HCT116 (cell line): Measurements from ENCODE around the gene EYA2. TPM values are rescaled to one million over a fixed set of nuclear protein-coding genes. Genes with fewer than 3 reads are reported as not detected.

ENCODE experiments used
- ATAC-seq: fragments of 200-7000 bp; cut with Tn5 transposase; 2 replicates; pipeline ENCODE4 v1.9.1; 2020; ENCODE audit warnings: mild to moderate bottlenecking, moderate library complexity
- BruUV-seq: library from RNA; stranded (reverse); fragments of 400-500 nt; replicated peaks from 2 replicates; lab custom pipeline; 2021; lab: Mats Ljungman, UMichigan
- CTCF ChIA-PET: fragments of 300-600 bp; sonication (Branson Sonifier 250); formaldehyde crosslinking; loops from one replicate; lab custom pipeline; 2021; ENCODE audit warnings: antibody characterized with exemption; lab: Charles Lee
- POLR2A ChIA-PET: fragments of 300-600, 350-600 bp; sonication (Branson Sonifier 250); formaldehyde crosslinking; loops from one replicate; lab custom pipeline; 2021; ENCODE audit warnings: antibody characterized with exemption; lab: Charles Lee
- RAD21 ChIA-PET, 2 experiments: fragments of 300-600 bp; sonication (Branson Sonifier 250); formaldehyde crosslinking; loops; one replicate each; lab custom pipeline; 2023; ENCODE audit warnings: low total read pairs in 2 of 2; ENCODE audit not compliant: uncharacterized antibody in 2 of 2, unreplicated experiment in 2 of 2, low non-redundant PET in 1 of 2; lab: Charles Lee
- DNase-seq: peaks from one replicate; pipeline ENCODE4 v3.0.0-alpha.2; 2010; ENCODE audit warnings: low read depth, low spot score
- H2AFZ ChIP-seq: fragments of 200-600 bp; shearing (Covaris generic), sonication (generic); 2 replicates; pipeline ENCODE4 v1.6.1; 2017; ENCODE audit warnings: low read depth, mixed run types, mixed read lengths, antibody characterized with exemption, low read length; ENCODE audit not compliant: poor library complexity, severe bottlenecking
- H3K27ac ChIP-seq: 2 replicates; pipeline ENCODE4 v1.5.1; 2012; ENCODE audit warnings: low read depth, low read length
- H3K27me3 ChIP-seq: fragments of 200-600 bp; sonication (generic); 2 replicates; pipeline ENCODE4 v1.6.1; 2016; ENCODE audit warnings: mixed run types, low read length, mixed read lengths; ENCODE audit not compliant: insufficient read depth
- H3K36me3 ChIP-seq, 2 experiments: fragments of 200-500 bp in 1 of 2; fragments of 200-600 bp in 1 of 2; sonication (Bioruptor generic) in 1 of 2; sonication (generic) in 1 of 2; 2 replicates each; pipeline versions ENCODE4 v1.5.1 to v1.6.1; 2014 to 2016; ENCODE audit warnings: low read length in 2 of 2, inconsistent platforms in 1 of 2, mixed read lengths in 1 of 2, mixed run types in 1 of 2; ENCODE audit not compliant: insufficient read depth in 2 of 2, control insufficient read depth in 1 of 2
- H3K4me1 ChIP-seq, 2 experiments: fragments of 200-600 bp in 1 of 2; sonication (generic) in 1 of 2; 2 replicates each; pipeline versions ENCODE4 v1.5.1 to v1.6.1; 2012 to 2017; ENCODE audit warnings: low read length in 2 of 2, inconsistent platforms in 1 of 2, mild to moderate bottlenecking in 1 of 2, mixed read lengths in 1 of 2, mixed run types in 1 of 2, moderate library complexity in 1 of 2; ENCODE audit not compliant: insufficient read depth in 2 of 2, control insufficient read depth in 1 of 2
- H3K4me2 ChIP-seq: fragments of 200-600 bp; sonication (generic); 2 replicates; pipeline ENCODE4 v1.6.1; 2017; ENCODE audit warnings: mixed run types, low read length, mixed read lengths
- H3K4me3 ChIP-seq, 2 experiments: fragments of 200-600 bp in 1 of 2; sonication (generic) in 1 of 2; replicated peaks in 1 of 2; 2 replicates each; pipeline ENCODE4 v1.5.1; 2011 to 2016; ENCODE audit warnings: low read length in 2 of 2, control low read depth in 1 of 2, low read depth in 1 of 2, mild to moderate bottlenecking in 1 of 2, mixed read lengths in 1 of 2, mixed run types in 1 of 2
- H3K79me2 ChIP-seq: fragments of 200-600 bp; sonication (generic); 2 replicates; pipeline ENCODE4 v1.6.1; 2017; ENCODE audit warnings: mild to moderate bottlenecking, mixed run types, low read length, moderate library complexity, mixed read lengths; ENCODE audit not compliant: insufficient read depth
- H3K9ac ChIP-seq: fragments of 200-600 bp; sonication (generic); 2 replicates; pipeline ENCODE4 v1.6.1; 2016; ENCODE audit warnings: low read length, mixed read lengths
- H3K9me2 ChIP-seq: fragments of 200-600 bp; sonication (generic), shearing (Covaris generic); 2 replicates; pipeline ENCODE4 v1.6.1; 2017; ENCODE audit warnings: mixed run types, mild to moderate bottlenecking, moderate library complexity; ENCODE audit not compliant: insufficient read depth
- H3K9me3 ChIP-seq, 2 experiments: fragments of 200-500 bp in 1 of 2; fragments of 200-600 bp in 1 of 2; sonication (Bioruptor generic) in 1 of 2; sonication (generic) in 1 of 2; 2 replicates each; pipeline ENCODE4 v1.6.1; 2014 to 2017; ENCODE audit warnings: low read length in 2 of 2, mixed read lengths in 2 of 2, inconsistent platforms in 1 of 2, low read depth in 1 of 2, mild to moderate bottlenecking in 1 of 2, mixed run types in 1 of 2, moderate library complexity in 1 of 2; ENCODE audit not compliant: control insufficient read depth in 1 of 2, insufficient read depth in 1 of 2
- H4K20me1 ChIP-seq: fragments of 200-600 bp; sonication (generic), shearing (Covaris generic); 2 replicates; pipeline ENCODE4 v1.6.1; 2017; ENCODE audit warnings: mixed run types, mild to moderate bottlenecking, moderate library complexity; ENCODE audit not compliant: insufficient read depth
- RAD21 ChIP-seq: IDR thresholded peaks from 2 replicates; pipeline ENCODE4 v1.6.1; 2012; ENCODE audit warnings: low read depth, mild to moderate bottlenecking
- YY1 ChIP-seq: IDR thresholded peaks from 2 replicates; pipeline ENCODE4 v1.6.1; 2011; ENCODE audit warnings: low read length, low read depth, moderate library complexity, mild to moderate bottlenecking; ENCODE audit not compliant: insufficient replicate concordance; ENCODE audit errors: extremely low read depth
- intact Hi-C: fragments of 100-400 bp; cut with micrococcal nuclease; formaldehyde crosslinking; loops from 2 replicates; pipeline ENCODE4 v1.10.0; 2022
- total RNA-seq: library from RNA; stranded (reverse); gene quantifications from one replicate; pipeline ENCODE4 v1.2.1, GENCODE V29; 2021; ENCODE audit not compliant: unreplicated experiment
- TF ChIP-seq, protein P1 (sequence below): IDR thresholded peaks from 2 replicates; pipeline ENCODE4 v1.6.1; 2011; ENCODE audit warnings: mild to moderate bottlenecking, low read length, moderate library complexity; ENCODE audit not compliant: insufficient replicate concordance; ENCODE audit errors: extremely low read depth
- TF ChIP-seq, protein P2 (sequence below), 3 experiments: fragments of 200-600 bp in 1 of 3; sonication (generic) in 1 of 3; IDR thresholded peaks in 2 of 3; conservative IDR thresholded peaks in 1 of 3; 2 replicates each; pipeline ENCODE4 v1.5.1; 2012 to 2017; ENCODE audit warnings: low read depth in 2 of 3, low read length in 2 of 3, antibody characterized with exemption in 1 of 3, borderline replicate concordance in 1 of 3, control low read depth in 1 of 3, mild to moderate bottlenecking in 1 of 3, mixed read lengths in 1 of 3, mixed run types in 1 of 3, moderate library complexity in 1 of 3; ENCODE audit not compliant: insufficient read depth in 1 of 3

The EYA2 gene
- total RNA-seq, 1 experiment from 2014 or later: not detected

DNA sequence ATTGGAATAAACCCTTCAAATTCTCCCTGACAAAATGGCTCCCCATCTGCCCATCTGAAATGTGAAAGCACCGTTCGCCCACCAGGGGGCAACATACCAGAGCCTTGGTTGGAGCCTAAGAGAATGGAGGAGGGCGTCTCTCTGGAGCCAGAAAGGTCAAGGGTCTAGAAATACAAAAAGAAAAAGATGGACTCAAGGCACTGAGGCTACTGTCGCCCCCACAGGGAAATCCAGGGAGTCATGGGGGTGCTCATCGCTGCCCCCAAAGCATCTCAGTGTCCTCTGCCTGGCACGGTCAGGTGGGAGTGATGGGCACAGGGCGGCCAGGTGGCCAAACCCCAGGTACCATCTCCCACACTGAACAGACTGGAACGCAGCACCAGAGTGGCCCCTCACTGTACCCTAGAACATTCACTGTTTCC, 325.5 kb downstream of the EYA2 start:
- Histone ChIP-seq H3K27ac (no peak overlapping the region), H3K36me3 (peaks cover 17 to 46% of the 10 kb centered on the region in 2 experiments), H3K4me3 (no peak overlapping the region), H3K9ac (no peak overlapping the region), H3K79me2 (0 out of 2 replicates have a peak, but pooled peaks cover 4% of the 10 kb centered on the region), H3K9me3 (no peaks in the 10 kb centered on the region), H2AFZ (no peak overlapping the region), H3K4me1 (no peaks in the 10 kb centered on the region), H3K4me2 (no peak overlapping the region), H4K20me1 (no peaks in the 10 kb centered on the region), H3K9me2 (no peaks in the 10 kb centered on the region), H3K27me3 (no peaks in the 10 kb centered on the region)
- ChIA-PET POLR2A (no interaction called here), CTCF (no interaction called here), RAD21 (no interaction called here)
- no TSS peak for BruUV-seq
- peak; percentile 71 for TF ChIP-seq YY1
- TF ChIP-seq RAD21: peak; percentile 33; the same call in 1 of the 2 replicates
- TF ChIP-seq, protein P1, sequence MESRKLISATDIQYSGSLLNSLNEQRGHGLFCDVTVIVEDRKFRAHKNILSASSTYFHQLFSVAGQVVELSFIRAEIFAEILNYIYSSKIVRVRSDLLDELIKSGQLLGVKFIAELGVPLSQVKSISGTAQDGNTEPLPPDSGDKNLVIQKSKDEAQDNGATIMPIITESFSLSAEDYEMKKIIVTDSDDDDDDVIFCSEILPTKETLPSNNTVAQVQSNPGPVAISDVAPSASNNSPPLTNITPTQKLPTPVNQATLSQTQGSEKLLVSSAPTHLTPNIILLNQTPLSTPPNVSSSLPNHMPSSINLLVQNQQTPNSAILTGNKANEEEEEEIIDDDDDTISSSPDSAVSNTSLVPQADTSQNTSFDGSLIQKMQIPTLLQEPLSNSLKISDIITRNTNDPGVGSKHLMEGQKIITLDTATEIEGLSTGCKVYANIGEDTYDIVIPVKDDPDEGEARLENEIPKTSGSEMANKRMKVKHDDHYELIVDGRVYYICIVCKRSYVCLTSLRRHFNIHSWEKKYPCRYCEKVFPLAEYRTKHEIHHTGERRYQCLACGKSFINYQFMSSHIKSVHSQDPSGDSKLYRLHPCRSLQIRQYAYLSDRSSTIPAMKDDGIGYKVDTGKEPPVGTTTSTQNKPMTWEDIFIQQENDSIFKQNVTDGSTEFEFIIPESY: no peak
- TF ChIP-seq, protein P2, sequence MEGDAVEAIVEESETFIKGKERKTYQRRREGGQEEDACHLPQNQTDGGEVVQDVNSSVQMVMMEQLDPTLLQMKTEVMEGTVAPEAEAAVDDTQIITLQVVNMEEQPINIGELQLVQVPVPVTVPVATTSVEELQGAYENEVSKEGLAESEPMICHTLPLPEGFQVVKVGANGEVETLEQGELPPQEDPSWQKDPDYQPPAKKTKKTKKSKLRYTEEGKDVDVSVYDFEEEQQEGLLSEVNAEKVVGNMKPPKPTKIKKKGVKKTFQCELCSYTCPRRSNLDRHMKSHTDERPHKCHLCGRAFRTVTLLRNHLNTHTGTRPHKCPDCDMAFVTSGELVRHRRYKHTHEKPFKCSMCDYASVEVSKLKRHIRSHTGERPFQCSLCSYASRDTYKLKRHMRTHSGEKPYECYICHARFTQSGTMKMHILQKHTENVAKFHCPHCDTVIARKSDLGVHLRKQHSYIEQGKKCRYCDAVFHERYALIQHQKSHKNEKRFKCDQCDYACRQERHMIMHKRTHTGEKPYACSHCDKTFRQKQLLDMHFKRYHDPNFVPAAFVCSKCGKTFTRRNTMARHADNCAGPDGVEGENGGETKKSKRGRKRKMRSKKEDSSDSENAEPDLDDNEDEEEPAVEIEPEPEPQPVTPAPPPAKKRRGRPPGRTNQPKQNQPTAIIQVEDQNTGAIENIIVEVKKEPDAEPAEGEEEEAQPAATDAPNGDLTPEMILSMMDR (IDR thresholded peaks at IDR 0.05 in 2 of 3, conservative IDR thresholded peaks at IDR 0.05 in 1 of 3; ENCODE audit: borderline replicate concordance in 1 of 3, insufficient read depth in 1 of 3, low read depth in 2 of 3, low read length in 2 of 3): peak; percentile 36 to 85 (median 73); a peak in 5 of 6 replicates
- peak; percentile 78 for ATAC-seq
- peak; percentile 10 for DNase-seq
- intact Hi-C loops: no loop called here
